ENCODE results near the gene SLC35F2.

SLC35F2 gene

GRCh38 chr11:107827041-107827440 lies 31.5 kb downstream of the SLC35F2 start:
- WGBS (ENCODE audit: insufficient coverage), result 93% methylated on average over 2 of the region's 3 CpGs
- H3K27ac ChIP-seq (ENCODE audit: insufficient read depth in 1 of 2, low read depth in 1 of 2, low read length in 2 of 2, poor library complexity in 1 of 2, severe bottlenecking in 2 of 2), result no peak overlapping the region
- H3K4me3 ChIP-seq (ENCODE audit: control insufficient read depth in 1 of 7, extremely low read depth in 1 of 7, insufficient read depth in 4 of 7, low read depth in 2 of 7, low read length in 6 of 7), result no peak overlapping the region
- H3K36me3 ChIP-seq (ENCODE audit: control insufficient read depth in 4 of 4, insufficient read depth in 4 of 4, low read length in 3 of 4), result no peaks in the 10 kb centered on the region
- DNase-seq, result no peak
- peaks cover 0 to 10% (median 1%) of the 10 kb centered on the region in 4 experiments for H3K4me1 ChIP-seq (ENCODE audit: control extremely low read depth in 1 of 4, control insufficient read depth in 4 of 4, insufficient read depth in 4 of 4, low read length in 3 of 4)
- no peaks in the 10 kb centered on the region for H3K27me3 ChIP-seq (replicated peaks in 2 of 5; ENCODE audit: control insufficient read depth in 4 of 5, insufficient read depth in 5 of 5, low read length in 4 of 5)
- ChIA-PET POLR2A (interaction anchor here (1.8 kb wide), 1 partner anchor 13 kb away, joined by 5 read pairs; no protein-coding TSS in a partner anchor), CTCF (interaction anchor here (1.3 kb wide), 1 partner anchor 9 kb away, joined by 3 read pairs; no protein-coding TSS in a partner anchor)
- peaks cover 0 to 3% (median 0%) of the 10 kb centered on the region in 5 experiments for H3K9me3 ChIP-seq (ENCODE audit: control extremely low read depth in 1 of 5, control insufficient read depth in 4 of 5, insufficient read depth in 2 of 5, low read depth in 1 of 5, low read length in 4 of 5)

GRCh38 chr11:107825875-107826274 lies 32.7 kb downstream of the SLC35F2 start:
- 100% methylated on average over 1 of the region's 2 CpGs for WGBS (ENCODE audit: insufficient coverage)
- ChIA-PET POLR2A (interaction anchor here (0.6 to 0.7 kb wide), 2 partner anchors 33 to 1715 kb away, joined by 6 to 7 read pairs; partner anchors contain the start of gene SLC35F2), CTCF (interaction anchor here (1.2 kb wide), 1 partner anchor 10 kb away, joined by 3 read pairs; no protein-coding TSS in a partner anchor)
- DNase-seq, result no peak
- Histone ChIP-seq H3K27me3 (replicated peaks in 2 of 5; ENCODE audit: control insufficient read depth in 4 of 5, insufficient read depth in 5 of 5, low read length in 4 of 5) (no peaks in the 10 kb centered on the region), H3K4me1 (ENCODE audit: control extremely low read depth in 1 of 4, control insufficient read depth in 4 of 4, insufficient read depth in 4 of 4, low read length in 3 of 4) (peaks cover 0 to 10% (median 1%) of the 10 kb centered on the region in 4 experiments), H3K27ac (ENCODE audit: insufficient read depth in 1 of 2, low read depth in 1 of 2, low read length in 2 of 2, poor library complexity in 1 of 2, severe bottlenecking in 2 of 2) (no peak overlapping the region), H3K9me3 (ENCODE audit: control extremely low read depth in 1 of 5, control insufficient read depth in 4 of 5, insufficient read depth in 2 of 5, low read depth in 1 of 5, low read length in 4 of 5) (peaks cover 0 to 3% (median 0%) of the 10 kb centered on the region in 5 experiments), H3K36me3 (ENCODE audit: control insufficient read depth in 4 of 4, insufficient read depth in 4 of 4, low read length in 3 of 4) (no peaks in the 10 kb centered on the region), H3K4me3 (ENCODE audit: control insufficient read depth in 1 of 7, extremely low read depth in 1 of 7, insufficient read depth in 4 of 7, low read depth in 2 of 7, low read length in 6 of 7) (no peak overlapping the region)

- 89% methylated on average over 1 of the region's 5 CpGs for WGBS (ENCODE audit: insufficient coverage)
- POLR2A ChIA-PET, result no interaction called here
Observed at GRCh38 chr11:107824668-107825369, 33.8 kb downstream of the SLC35F2 start.

GRCh38 chr11:107821199-107821927 lies 37.2 kb downstream of the SLC35F2 start:
- ChIA-PET CTCF (interaction anchor here (1.3 kb wide), 1 partner anchor 21 kb away, joined by 3 read pairs; no protein-coding TSS in a partner anchor), POLR2A (no interaction called here)
- H3K9me3 ChIP-seq (ENCODE audit: control extremely low read depth in 1 of 5, control insufficient read depth in 4 of 5, insufficient read depth in 2 of 5, low read depth in 1 of 5, low read length in 4 of 5), result no peaks in the 10 kb centered on the region
- H3K27me3 ChIP-seq (replicated peaks in 2 of 5; ENCODE audit: control insufficient read depth in 4 of 5, insufficient read depth in 5 of 5, low read length in 4 of 5), result no peaks in the 10 kb centered on the region
- H3K4me3 ChIP-seq (ENCODE audit: control insufficient read depth in 1 of 7, extremely low read depth in 1 of 7, insufficient read depth in 4 of 7, low read depth in 2 of 7, low read length in 6 of 7), result no peak overlapping the region
- 100% methylated on average over 2 of the region's 3 CpGs for WGBS (ENCODE audit: insufficient coverage)
- H3K36me3 ChIP-seq (ENCODE audit: control insufficient read depth in 4 of 4, insufficient read depth in 4 of 4, low read length in 3 of 4), result no peaks in the 10 kb centered on the region
- H3K4me1 ChIP-seq (ENCODE audit: control extremely low read depth in 1 of 4, control insufficient read depth in 4 of 4, insufficient read depth in 4 of 4, low read length in 3 of 4), result peaks cover 0 to 14% (median 1%) of the 10 kb centered on the region in 4 experiments
- DNase-seq, result no peak
- no peak overlapping the region for H3K27ac ChIP-seq (ENCODE audit: insufficient read depth in 1 of 2, low read depth in 1 of 2, low read length in 2 of 2, poor library complexity in 1 of 2, severe bottlenecking in 2 of 2)

More at GRCh38 chr11:107824668-107825369, 33.8 kb downstream of the SLC35F2 start:
- Histone ChIP-seq H3K36me3 (ENCODE audit: control insufficient read depth in 4 of 4, insufficient read depth in 4 of 4, low read length in 3 of 4) (no peaks in the 10 kb centered on the region), H3K4me3 (ENCODE audit: control insufficient read depth in 1 of 7, extremely low read depth in 1 of 7, insufficient read depth in 4 of 7, low read depth in 2 of 7, low read length in 6 of 7) (no peak overlapping the region), H3K27ac (ENCODE audit: insufficient read depth in 1 of 2, low read depth in 1 of 2, low read length in 2 of 2, poor library complexity in 1 of 2, severe bottlenecking in 2 of 2) (no peak overlapping the region), H3K4me1 (ENCODE audit: control extremely low read depth in 1 of 4, control insufficient read depth in 4 of 4, insufficient read depth in 4 of 4, low read length in 3 of 4) (peaks cover 0 to 10% (median 1%) of the 10 kb centered on the region in 4 experiments), H3K27me3 (replicated peaks in 2 of 5; ENCODE audit: control insufficient read depth in 4 of 5, insufficient read depth in 5 of 5, low read length in 4 of 5) (no peaks in the 10 kb centered on the region), H3K9me3 (ENCODE audit: control extremely low read depth in 1 of 5, control insufficient read depth in 4 of 5, insufficient read depth in 2 of 5, low read depth in 1 of 5, low read length in 4 of 5) (peaks cover 0 to 3% (median 0%) of the 10 kb centered on the region in 5 experiments)
- peak; percentile 16 to 81 (median 77) for DNase-seq
- CTCF ChIA-PET, result no interaction called here

- H3K36me3 ChIP-seq (ENCODE audit: control insufficient read depth in 4 of 4, insufficient read depth in 4 of 4, low read length in 3 of 4), result no peaks in the 10 kb centered on the region
- ChIA-PET POLR2A (no interaction called here), CTCF (interaction anchor here (1.0 kb wide), 1 partner anchor 9 kb away, joined by 4 read pairs; no protein-coding TSS in a partner anchor)
- no peaks in the 10 kb centered on the region for H3K27me3 ChIP-seq (replicated peaks in 2 of 5; ENCODE audit: control insufficient read depth in 4 of 5, insufficient read depth in 5 of 5, low read length in 4 of 5)
- H3K9me3 ChIP-seq (ENCODE audit: control extremely low read depth in 1 of 5, control insufficient read depth in 4 of 5, insufficient read depth in 2 of 5, low read depth in 1 of 5, low read length in 4 of 5), result no peaks in the 10 kb centered on the region
- H3K4me3 ChIP-seq (ENCODE audit: control insufficient read depth in 1 of 7, extremely low read depth in 1 of 7, insufficient read depth in 4 of 7, low read depth in 2 of 7, low read length in 6 of 7), result no peak overlapping the region
- DNase-seq, result no peak
- no peak overlapping the region for H3K27ac ChIP-seq (ENCODE audit: insufficient read depth in 1 of 2, low read depth in 1 of 2, low read length in 2 of 2, poor library complexity in 1 of 2, severe bottlenecking in 2 of 2)
- 89% methylated on average over 4 of the region's 5 CpGs for WGBS (ENCODE audit: insufficient coverage)
- peaks cover 0 to 6% (median 0%) of the 10 kb centered on the region in 4 experiments for H3K4me1 ChIP-seq (ENCODE audit: control extremely low read depth in 1 of 4, control insufficient read depth in 4 of 4, insufficient read depth in 4 of 4, low read length in 3 of 4)
Observed at GRCh38 chr11:107819361-107820014, 39.1 kb downstream of the SLC35F2 start.

- WGBS (ENCODE audit: insufficient coverage), result no CpG with 5 or more reads among the region's 3 CpGs
- H3K4me3 ChIP-seq (ENCODE audit: control insufficient read depth in 1 of 7, extremely low read depth in 1 of 7, insufficient read depth in 4 of 7, low read depth in 2 of 7, low read length in 6 of 7), result no peak overlapping the region
- no peak overlapping the region for H3K27ac ChIP-seq (ENCODE audit: insufficient read depth in 1 of 2, low read depth in 1 of 2, low read length in 2 of 2, poor library complexity in 1 of 2, severe bottlenecking in 2 of 2)
- peaks cover 0 to 3% (median 1%) of the 10 kb centered on the region in 4 experiments for H3K36me3 ChIP-seq (ENCODE audit: control insufficient read depth in 4 of 4, insufficient read depth in 4 of 4, low read length in 3 of 4)
- ChIA-PET CTCF (interaction anchor here (1.2 kb wide), 1 partner anchor 8 kb away, joined by 3 read pairs; no protein-coding TSS in a partner anchor), POLR2A (no interaction called here)
- no peaks in the 10 kb centered on the region for H3K27me3 ChIP-seq (replicated peaks in 2 of 5; ENCODE audit: control insufficient read depth in 4 of 5, insufficient read depth in 5 of 5, low read length in 4 of 5)
- H3K9me3 ChIP-seq (ENCODE audit: control extremely low read depth in 1 of 5, control insufficient read depth in 4 of 5, insufficient read depth in 2 of 5, low read depth in 1 of 5, low read length in 4 of 5), result no peaks in the 10 kb centered on the region
- peak in 2 of 3 donors; percentile 10 to 17 for DNase-seq
- H3K4me1 ChIP-seq (ENCODE audit: control extremely low read depth in 1 of 4, control insufficient read depth in 4 of 4, insufficient read depth in 4 of 4, low read length in 3 of 4), result peaks cover 0 to 4% (median 0%) of the 10 kb centered on the region in 4 experiments
Observed at GRCh38 chr11:107818491-107818890, 40.1 kb downstream of the SLC35F2 start.
